ENCODE data around the gene UGT1A8.
"Not testable (repeated sequence)": the region's sequence is repeated elsewhere in the genome, so short reads cannot be mapped to it uniquely, and the experiment has no call there.

The UGT1A8 gene

DNA sequence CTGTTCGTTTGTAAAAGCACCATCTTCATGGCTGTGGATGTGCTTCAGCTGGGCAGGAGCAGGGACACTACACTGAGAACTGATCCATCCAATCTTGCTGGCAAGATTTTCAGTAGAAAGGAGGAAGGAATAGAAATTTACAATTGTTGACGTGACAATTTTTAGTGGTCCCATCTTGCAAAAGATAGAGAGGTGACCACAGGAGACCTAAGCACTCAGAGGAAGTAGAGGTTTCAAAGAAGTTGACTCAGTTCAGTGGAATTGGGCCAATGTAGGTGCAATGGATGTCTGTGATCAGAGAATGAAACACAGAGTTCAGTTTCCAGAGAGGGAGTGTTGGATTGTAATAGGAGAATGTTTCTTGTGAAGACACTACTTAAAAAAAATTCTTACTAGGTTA is 96.7 kb downstream of the UGT1A8 start:
- no peak for DNase-seq

GRCh38 chr2:233718552-233718951 is 101.1 kb downstream of the UGT1A8 start, which contains the start of gene UGT1A4:
TSS of gene UGT1A4 (plus strand) at chr2:233718736. CDS start at chr2:233718821, 85 bp downstream.
- no peak for DNase-seq

- no peak for DNase-seq
Observed at GRCh38 chr2:233728723-233729301, 111.4 kb downstream of the UGT1A8 start, which contains the start of gene UGT1A3. TSS of gene UGT1A3 (plus strand) at chr2:233729042. CDS start at chr2:233729127, 85 bp downstream.

- DNase-seq, result not testable (repeated sequence)
Observed at GRCh38 chr2:233736868-233737653, 119.6 kb downstream of the UGT1A8 start.

DNA sequence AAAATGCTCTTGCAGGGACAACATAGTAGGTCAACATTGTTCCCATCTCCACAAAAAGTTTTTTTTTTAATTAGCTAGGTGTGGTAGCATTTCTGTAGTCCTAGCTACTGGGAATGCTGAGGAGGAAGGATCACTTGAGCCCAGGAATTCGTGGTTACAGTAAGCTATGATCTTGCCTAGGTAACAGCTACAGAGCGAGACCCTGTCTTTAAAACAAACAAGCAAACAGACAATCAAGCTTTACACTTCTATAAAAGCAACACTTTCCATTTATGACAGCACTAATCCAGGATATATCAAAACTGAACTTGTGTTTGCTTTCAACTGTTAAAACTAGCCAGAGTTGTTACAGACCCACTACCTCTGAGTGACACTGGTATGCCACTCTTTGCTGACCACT is 123.4 kb downstream of the UGT1A8 start:
- DNase-seq, result no peak

- no peak for DNase-seq
Observed at GRCh38 chr2:233743464-233744259, 126.2 kb downstream of the UGT1A8 start.

DNA sequence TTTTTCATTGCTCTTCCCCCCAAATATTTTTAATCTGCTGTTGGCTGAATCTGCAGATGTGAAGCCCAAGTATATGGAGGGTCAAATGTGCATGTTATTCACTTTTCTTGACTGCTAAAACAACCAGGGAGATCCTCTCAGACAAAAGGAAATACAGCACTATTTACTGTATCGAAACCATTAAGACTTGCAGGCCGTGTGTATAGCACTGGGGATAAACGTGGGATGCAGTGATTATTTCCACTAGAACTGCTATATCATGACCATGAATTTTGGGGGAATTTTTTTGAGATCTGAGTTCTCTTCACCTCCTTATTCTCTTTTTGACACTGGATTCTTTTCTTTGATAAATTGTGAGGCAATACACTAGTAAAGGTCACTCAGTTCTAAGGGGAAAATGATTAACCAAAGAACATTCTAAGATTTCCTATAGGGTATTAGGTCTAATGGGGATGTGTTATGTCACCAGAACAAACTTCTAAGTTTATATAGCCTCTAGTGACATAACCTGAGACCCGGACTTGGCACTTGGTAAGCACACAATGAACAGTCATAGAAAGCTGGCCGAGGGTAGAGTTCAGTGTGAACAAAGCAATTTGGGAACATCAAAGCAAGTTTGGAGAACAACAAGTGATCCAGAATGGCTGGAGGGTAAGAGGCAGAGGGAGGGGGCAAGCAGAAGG is 127.8 kb downstream of the UGT1A8 start:
- DNase-seq, result no peak

DNA sequence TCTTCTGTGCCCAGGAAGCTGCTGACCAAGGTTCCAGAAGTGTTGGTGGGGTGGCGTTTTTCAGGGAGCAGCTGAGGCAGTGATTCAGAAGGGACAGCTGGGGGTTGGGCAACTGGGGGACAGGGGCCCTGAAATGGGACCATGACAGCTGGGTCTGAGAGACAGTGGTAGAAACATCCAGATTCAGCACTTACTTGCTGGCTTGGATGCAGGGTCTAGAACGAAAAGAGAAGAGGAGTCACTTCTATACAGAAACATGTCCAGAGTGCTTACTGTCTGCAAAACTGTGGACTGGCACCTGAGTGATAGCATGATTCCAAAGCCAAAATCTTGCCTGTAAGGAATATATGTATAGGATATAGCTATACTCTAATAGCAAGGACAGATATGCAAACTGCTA is 128.4 kb downstream of the UGT1A8 start:
- not testable (repeated sequence) for DNase-seq

DNA sequence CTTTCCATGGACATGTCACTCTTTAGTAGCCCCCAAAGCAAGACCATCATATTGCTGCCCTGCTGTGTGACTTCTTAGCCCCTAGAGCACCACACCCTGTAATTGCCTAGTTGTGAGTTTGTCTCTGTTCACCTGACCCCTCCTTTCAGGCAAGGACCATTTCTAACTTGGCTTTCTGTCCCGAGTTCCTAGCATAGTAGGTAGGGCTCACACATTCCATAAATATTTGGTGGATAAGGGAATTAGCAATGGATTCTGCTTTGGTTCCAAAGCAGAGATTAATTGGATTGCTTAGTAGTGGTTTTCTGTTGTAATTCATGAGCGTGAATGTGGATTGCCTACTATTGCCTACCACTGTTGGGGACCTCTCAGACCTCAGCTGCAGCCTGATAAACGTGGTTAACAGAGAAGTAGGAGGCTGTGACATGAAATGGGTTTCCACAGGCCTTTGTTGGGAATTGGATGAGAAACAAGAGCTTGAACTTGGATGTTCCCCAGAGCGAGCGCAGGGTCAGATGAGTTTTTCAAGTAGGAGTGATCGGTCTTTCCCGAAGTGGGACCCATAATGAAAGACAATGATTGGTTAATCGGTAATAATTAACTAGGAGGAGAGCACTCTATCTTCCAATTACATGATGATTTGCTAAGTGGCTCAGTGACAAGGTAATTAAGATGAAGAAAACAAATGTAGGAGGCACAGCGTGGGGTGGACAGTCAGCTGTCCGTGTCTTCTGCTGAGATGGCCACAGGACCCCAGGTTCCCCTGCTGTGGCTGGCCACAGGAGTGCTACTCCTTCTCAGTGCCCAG is 129.2 kb downstream of the UGT1A8 start:
- DNase-seq, result no peak

DNA sequence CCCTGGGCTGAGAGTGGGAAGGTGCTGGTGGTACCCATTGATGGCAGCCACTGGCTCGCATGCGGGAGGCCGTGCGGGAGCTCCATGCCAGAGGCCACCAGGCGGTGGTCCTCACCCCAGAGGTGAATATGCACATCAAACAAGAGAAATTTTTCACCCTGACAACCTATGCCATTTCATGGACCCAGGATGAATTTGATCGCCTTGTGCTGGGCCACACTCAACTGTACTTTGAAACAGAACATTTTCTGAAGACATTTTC is 129.8 kb downstream of the UGT1A8 start:
- DNase-seq, result no peak

- not testable (repeated sequence) for DNase-seq
Observed at GRCh38 chr2:233750689-233751088, 133.3 kb downstream of the UGT1A8 start.

GRCh38 chr2:233751212-233752009 is 134.0 kb downstream of the UGT1A8 start:
- DNase-seq, result not testable (repeated sequence)

- DNase-seq, result no peak
Observed at GRCh38 chr2:233754872-233755611, 137.6 kb downstream of the UGT1A8 start.

- no peak for DNase-seq
Observed at GRCh38 chr2:233756429-233757081, 139.1 kb downstream of the UGT1A8 start.

GRCh38 chr2:233758141-233758540 is 140.7 kb downstream of the UGT1A8 start:
- DNase-seq, result no peak

GRCh38 chr2:233758849-233759248 is 141.4 kb downstream of the UGT1A8 start:
- no peak for DNase-seq

- no peak for DNase-seq
Observed at GRCh38 chr2:233760043-233760442, 142.6 kb downstream of the UGT1A8 start, which contains the start of gene UGT1A1. TSS of gene UGT1A1 (plus strand) at chr2:233760270. CDS start at chr2:233760288, 18 bp downstream.

GRCh38 chr2:233761040-233761769 is 143.8 kb downstream of the UGT1A8 start:
- no peak for DNase-seq

Measured in amygdala (tissue), 56 donors.